Activated T-cell treated with anti-CD3 and anti-CD28 coated beads, Interleukin-2, amount 50 U/mL, for 4 hours (primary cell): Measurements from ENCODE around the gene FAM81A. TPM values are rescaled to one million over a fixed set of nuclear protein-coding genes. Genes with fewer than 3 reads are reported as not detected.
A peak's percentile ranks its signal among the peaks of the same experiment; 100 is the strongest.
"Not testable (repeated sequence)": the region's sequence is repeated elsewhere in the genome, so short reads cannot be mapped to it uniquely, and the experiment has no call there.

Experiments
- ATAC-seq, 2 donors: fragments of 200-7000 bp; cut with Tn5 transposase; one replicate each; pipeline ENCODE4 v1.10.0; 2021
- DNase-seq: peaks from one replicate; pipeline ENCODE4 v3.0.0-alpha.2; 2020
- H3K27me3 Mint-ChIP-seq: one replicate; pipeline ENCODE4 v1.8.0; 2021; ENCODE audit warnings: low read depth, mixed read lengths
- H3K36me3 Mint-ChIP-seq: one replicate; pipeline ENCODE4 v1.8.0; 2022; ENCODE audit warnings: mixed read lengths; ENCODE audit not compliant: insufficient read depth
- H3K4me1 Mint-ChIP-seq: one replicate; pipeline ENCODE4 v1.8.0; 2021; ENCODE audit warnings: low read depth, mixed read lengths
- H3K4me3 Mint-ChIP-seq: one replicate; pipeline ENCODE4 v1.8.0; 2021; ENCODE audit warnings: mild to moderate bottlenecking, moderate library complexity, mixed read lengths
- H3K9me3 Mint-ChIP-seq: one replicate; pipeline ENCODE4 v1.8.0; 2021; ENCODE audit warnings: mixed read lengths
- total RNA-seq, 3 donors: library from RNA; stranded (reverse); gene quantifications; one replicate each; pipeline ENCODE4 v1.2.1, GENCODE V29; 2021

Gene FAM81A
- under 1 TPM; 0.08 to 0.81 (median 0.40) TPM for total RNA-seq

DNA sequence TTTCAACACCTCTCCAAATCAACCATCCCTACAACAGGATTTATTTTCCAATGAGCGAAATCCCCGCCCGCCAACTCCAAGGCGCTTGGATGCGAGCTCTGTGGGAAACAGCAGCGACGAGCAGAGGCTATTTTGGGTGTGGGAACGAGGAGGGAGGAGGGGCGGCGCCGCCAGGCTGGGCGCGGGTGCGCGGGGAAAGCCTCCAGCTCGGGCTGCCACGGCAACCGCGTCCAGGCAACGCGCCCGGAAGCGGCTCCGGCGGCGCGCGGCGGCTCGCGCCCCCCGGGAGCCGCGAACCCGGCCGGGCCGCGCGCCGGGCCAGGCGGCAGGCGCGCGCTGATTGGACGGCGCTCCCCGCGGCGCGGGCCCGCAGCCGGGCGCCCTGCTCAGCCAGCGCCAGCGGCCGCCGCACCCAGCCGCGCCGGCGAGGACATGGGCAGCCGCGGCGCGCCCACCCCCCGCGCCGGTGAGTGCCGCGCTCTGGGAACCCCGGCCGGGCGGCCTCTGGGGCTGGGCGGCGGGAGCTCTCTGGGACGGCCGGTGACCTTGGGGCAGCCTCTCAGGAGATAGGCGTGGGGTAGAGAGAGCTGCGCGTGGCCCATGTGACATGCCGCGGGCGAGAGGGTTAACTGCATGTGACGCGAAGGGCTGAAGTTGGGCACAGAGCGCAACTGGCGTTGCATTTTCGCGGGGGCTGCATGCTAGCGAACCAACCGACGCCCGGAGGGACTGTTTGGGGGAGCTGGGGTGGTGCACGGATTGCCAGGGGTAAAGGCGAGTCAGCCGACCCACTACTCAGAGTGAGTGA lies at the start of gene FAM81A:
Gene FAM81A, plus strand, starts transcription at position 370 of the 808 bp plus-strand sequence. CDS start 20,441 bp downstream, outside the sequence.
- DNase-seq (peak; percentile 6), ATAC-seq (peak; percentile 76 to 80)
- no peaks in the 10 kb centered on the region for H3K36me3 Mint-ChIP-seq
- peaks cover 21% of the 10 kb centered on the region for H3K4me1 Mint-ChIP-seq
- H3K9me3 Mint-ChIP-seq = no peaks in the 10 kb centered on the region
- peaks cover 46% of the 10 kb centered on the region for H3K27me3 Mint-ChIP-seq
- peak within 1 kb of the TSS; percentile 79 for H3K4me3 Mint-ChIP-seq

DNA sequence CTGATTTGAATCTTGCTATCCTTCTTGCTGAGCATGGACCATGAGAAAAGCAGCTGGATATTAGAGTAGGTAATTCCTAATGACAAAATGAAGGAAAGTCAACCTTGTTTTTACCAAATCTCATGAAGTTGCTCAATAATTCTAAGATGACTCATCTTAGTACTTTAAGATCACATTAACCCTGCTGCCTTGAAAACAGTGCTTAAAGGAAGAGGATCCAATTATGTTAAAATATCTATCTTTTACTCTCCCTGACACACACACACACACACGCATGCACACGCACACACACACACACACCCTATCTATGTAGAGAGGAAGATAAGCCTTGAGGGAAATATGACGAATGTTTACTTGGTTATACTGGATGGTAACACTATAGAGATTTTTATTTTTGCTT lies 49.3 kb upstream of the FAM81A start:
- H3K4me3 Mint-ChIP-seq = no peak overlapping the region
- H3K9me3 Mint-ChIP-seq = no peaks in the 10 kb centered on the region
- H3K36me3 Mint-ChIP-seq = no peaks in the 10 kb centered on the region
- H3K4me1 Mint-ChIP-seq = peaks cover 5% of the 10 kb centered on the region
- H3K27me3 Mint-ChIP-seq = no peaks in the 10 kb centered on the region
- ATAC-seq (no peak), DNase-seq (no peak)

DNA sequence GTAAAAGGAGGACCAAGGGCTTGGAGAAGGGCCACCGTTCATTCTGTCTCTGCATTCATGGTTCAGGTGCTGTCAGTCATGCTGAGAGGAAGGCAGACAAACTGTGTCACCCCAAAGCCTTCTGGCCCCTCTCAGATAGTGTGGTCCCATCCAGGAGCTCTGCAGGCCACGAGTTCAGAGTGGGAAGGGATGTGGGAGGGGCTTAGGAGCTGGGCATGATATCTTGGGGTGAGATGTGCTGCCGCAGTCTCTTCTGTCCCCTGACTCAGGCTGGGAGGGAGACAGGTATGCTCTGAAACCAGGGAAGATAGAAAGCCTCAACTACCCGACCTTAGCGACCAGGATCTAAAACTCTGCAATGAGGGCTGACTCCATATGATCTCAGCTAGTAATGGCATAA lies 45.7 kb upstream of the FAM81A start:
- Mint-ChIP-seq H3K9me3 (no peaks in the 10 kb centered on the region), H3K4me1 (peaks cover 1% of the 10 kb centered on the region), H3K36me3 (no peaks in the 10 kb centered on the region), H3K27me3 (peaks cover 9% of the 10 kb centered on the region), H3K4me3 (no peak overlapping the region)
- ATAC-seq = no peak
- DNase-seq = no peak

DNA sequence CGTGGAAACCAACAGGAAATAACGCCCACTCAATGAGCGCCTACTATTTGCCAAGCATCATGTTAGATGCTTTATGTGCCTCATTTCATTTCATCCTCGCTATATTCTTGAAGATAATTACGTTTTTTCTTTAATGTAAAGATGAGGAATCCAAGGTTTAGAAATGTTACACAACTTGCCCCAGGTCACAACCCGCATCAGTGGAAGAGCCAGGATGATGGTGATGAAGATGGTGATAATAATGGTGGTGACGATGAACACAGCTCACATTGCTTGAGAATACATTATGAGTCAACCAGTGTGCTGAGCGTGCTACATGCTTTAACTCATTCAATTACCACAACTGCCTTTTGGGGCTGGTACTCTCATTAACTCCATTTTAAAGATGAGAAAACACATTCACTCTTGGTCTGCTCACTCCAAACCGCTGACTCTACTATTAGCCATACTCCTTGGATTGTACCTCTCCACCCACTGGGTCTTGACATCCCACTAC lies 43.8 kb upstream of the FAM81A start:
- H3K4me3 Mint-ChIP-seq = no peak overlapping the region
- ATAC-seq = no peak
- H3K4me1 Mint-ChIP-seq = peaks cover 1% of the 10 kb centered on the region
- no peak for DNase-seq
- peaks cover 13% of the 10 kb centered on the region for H3K27me3 Mint-ChIP-seq
- no peaks in the 10 kb centered on the region for H3K9me3 Mint-ChIP-seq
- no peaks in the 10 kb centered on the region for H3K36me3 Mint-ChIP-seq

DNA sequence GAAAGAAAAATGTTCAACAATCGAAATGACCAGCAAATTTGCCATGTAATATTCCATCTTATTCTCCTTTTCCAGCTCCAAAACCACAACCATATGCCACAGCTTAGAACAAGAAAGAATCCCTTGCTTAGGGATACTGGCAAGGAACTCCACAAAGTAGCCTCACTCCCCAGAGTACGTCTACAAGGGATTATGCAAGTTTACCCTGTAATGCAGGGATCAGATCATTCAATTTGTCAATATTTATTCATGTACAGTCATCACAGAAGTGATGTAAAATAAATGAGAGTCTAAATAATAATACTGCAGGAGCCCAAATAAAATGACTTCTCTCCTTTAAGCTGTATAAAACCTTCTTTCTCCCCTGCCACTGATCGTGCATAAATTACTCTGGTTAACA lies 41.8 kb upstream of the FAM81A start:
- no peak overlapping the region for H3K4me3 Mint-ChIP-seq

DNA sequence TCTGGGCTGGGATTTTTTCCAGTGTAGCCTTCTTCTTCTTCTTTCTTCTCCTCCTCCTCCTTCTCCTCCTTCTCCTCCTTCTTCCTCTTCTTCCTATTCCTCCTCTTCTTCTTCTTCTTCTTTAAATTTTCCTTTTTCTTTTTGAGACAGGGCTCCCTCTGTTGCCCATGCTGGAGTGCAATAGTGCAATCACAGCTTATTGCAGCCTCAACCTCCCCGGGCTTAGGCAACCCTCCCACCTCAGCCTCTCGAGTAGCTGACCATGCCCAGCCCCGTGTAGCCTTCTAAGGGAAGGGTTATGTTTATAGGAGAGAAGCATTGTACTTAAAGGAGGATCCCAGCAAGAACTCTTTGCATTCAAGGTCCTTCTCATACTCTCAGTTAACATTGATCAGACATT lies 41.3 kb upstream of the FAM81A start:
- H3K36me3 Mint-ChIP-seq = no peaks in the 10 kb centered on the region
- ATAC-seq = no peak
- no peak overlapping the region for H3K4me3 Mint-ChIP-seq
- DNase-seq = no peak
- peaks cover 8% of the 10 kb centered on the region for H3K4me1 Mint-ChIP-seq
- H3K27me3 Mint-ChIP-seq = peaks cover 16% of the 10 kb centered on the region
- no peaks in the 10 kb centered on the region for H3K9me3 Mint-ChIP-seq

More for the DNA sequence above, 41.8 kb upstream of the FAM81A start:
- DNase-seq (no peak), ATAC-seq (no peak)
- no peaks in the 10 kb centered on the region for H3K9me3 Mint-ChIP-seq
- no peaks in the 10 kb centered on the region for H3K36me3 Mint-ChIP-seq
- peaks cover 13% of the 10 kb centered on the region for H3K27me3 Mint-ChIP-seq
- peaks cover 4% of the 10 kb centered on the region for H3K4me1 Mint-ChIP-seq

DNA sequence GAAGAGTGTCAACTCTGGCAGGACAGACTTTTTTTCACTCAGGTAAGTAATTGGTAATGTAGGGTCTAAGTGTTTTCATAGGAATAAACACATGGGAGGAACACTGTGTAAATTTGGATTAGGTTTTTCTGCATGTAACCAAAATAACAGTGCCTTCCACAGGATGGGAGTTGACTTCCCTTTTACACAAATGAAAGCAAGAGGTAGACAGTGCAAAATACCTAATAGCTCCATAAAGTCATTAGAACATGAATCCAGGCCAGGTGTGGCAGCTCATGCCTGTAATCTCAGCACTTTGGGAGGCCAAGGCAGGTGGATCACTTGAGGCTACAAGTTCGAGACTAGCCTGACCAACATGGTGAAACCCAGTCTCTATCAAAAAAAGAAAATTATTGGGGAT lies 39.8 kb upstream of the FAM81A start:
- no peak overlapping the region for H3K4me3 Mint-ChIP-seq
- no peaks in the 10 kb centered on the region for H3K36me3 Mint-ChIP-seq
- peaks cover 16% of the 10 kb centered on the region for H3K27me3 Mint-ChIP-seq

DNA sequence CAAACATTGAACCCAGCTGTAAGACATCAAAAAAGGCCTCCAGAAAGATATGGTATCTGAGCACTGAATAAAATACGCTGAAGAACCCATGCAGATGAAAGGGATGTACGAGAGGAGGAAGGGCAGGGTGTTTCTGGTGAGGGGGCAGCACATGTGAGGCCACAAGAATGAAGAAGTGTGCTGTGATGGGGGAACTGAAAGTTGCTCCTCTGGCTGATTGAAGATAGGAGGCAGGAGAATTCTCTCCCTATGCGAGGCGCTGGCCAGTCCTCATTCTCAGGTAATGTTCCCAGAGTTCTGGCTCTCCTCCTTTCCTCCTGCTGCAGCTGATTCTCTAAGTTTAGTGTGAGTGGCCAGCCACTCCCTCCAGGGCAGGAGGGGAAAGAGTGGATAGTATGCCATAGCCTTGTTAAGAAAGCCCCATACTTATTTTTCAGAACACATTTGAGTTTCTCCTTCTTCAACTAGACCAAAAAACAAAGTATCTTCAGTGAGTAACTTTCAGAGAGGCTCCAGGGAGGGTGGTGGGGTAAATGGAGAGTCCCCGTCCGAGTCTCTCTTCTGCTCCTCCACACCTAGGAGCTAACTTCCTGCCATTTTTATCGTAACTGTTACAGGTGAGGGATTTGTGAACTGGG lies 38.4 kb upstream of the FAM81A start:
- Mint-ChIP-seq H3K27me3 (peaks cover 12% of the 10 kb centered on the region), H3K9me3 (no peaks in the 10 kb centered on the region)

More for the DNA sequence above, 39.8 kb upstream of the FAM81A start:
- H3K4me1 Mint-ChIP-seq = peaks cover 6% of the 10 kb centered on the region
- no peaks in the 10 kb centered on the region for H3K9me3 Mint-ChIP-seq
- DNase-seq (no peak), ATAC-seq (no peak)

DNA sequence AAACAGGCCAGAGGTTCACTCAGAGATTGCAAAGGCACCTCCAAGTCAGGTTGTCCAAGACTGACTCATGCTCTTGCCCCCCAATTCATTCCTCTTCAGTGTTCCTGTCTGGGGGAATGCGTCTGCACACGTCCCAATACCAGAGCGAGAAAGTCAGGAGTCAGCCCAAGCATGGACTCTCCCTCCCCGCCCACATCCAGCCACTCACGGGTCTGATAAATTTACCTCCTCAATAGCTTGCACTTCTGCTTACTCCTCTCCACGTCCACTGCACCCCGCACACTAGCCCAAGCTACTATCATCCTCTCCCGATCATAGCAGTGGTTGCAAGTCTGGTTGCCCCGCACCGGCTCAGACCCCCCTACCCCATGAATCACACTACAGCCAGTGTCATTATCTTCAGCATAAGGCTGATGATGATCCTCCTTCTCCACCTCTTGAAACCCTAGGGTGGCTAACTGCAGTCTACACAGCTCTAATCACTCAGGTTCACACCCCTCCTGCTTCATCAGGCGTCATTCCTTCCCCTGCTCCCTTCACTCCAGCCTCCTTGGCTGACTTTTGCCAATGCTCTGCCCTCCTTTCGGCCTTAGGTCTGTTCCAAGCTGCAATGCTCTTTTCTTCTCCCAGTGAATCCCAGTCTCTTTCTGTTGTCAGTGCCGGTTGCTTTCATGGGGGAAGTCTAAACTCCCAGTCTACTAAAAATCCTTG lies 37.7 kb upstream of the FAM81A start:
- Mint-ChIP-seq H3K27me3 (peaks cover 12% of the 10 kb centered on the region), H3K9me3 (no peaks in the 10 kb centered on the region), H3K36me3 (no peaks in the 10 kb centered on the region)

More for the DNA sequence above, 38.4 kb upstream of the FAM81A start:
- DNase-seq = no peak
- Mint-ChIP-seq H3K4me1 (peaks cover 6% of the 10 kb centered on the region), H3K4me3 (no peak overlapping the region), H3K36me3 (no peaks in the 10 kb centered on the region)
- no peak for ATAC-seq

DNA sequence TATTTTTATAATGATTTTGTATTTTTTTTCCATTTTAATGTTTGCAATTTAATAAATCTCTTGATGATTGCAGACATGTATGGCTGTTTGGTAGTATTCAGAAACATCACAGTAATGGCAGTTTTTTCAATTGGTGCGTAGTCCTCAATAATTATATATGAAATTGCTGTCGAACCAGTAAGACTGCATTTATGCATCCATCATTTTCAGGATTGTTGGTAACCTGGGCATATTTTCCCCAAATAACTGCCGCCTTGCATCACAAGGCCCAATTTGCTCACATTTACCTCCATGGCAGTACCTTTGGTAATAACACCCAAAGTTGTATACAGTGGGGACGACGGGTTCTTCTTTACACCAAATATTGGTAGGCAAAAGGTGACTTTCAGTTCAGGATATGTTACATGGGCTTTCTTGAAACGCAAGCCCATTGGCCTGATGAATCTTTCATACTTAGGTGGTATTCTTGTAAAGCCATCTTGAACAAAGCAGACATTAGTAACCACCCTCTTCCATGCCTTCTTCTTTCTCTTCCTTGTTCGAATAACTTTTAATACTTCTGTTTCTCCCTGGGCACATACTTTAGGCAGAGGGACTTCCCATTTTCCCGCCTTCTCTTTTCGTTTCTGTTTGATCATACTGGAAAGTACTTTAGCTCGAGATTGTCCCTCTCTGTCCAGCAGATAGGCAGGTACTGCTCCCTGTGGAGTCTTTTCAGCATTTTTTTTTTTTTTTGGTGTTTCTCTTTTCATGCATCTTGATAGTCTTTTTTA lies 36.7 kb upstream of the FAM81A start:
- peaks cover 12% of the 10 kb centered on the region for H3K27me3 Mint-ChIP-seq
- not testable (repeated sequence) for DNase-seq, ATAC-seq, H3K4me3 Mint-ChIP-seq, H3K9me3 Mint-ChIP-seq, H3K4me1 Mint-ChIP-seq, H3K36me3 Mint-ChIP-seq

More for the DNA sequence above, 37.7 kb upstream of the FAM81A start:
- Mint-ChIP-seq H3K4me3 (no peak overlapping the region), H3K4me1 (peaks cover 6% of the 10 kb centered on the region)
- ATAC-seq = no peak
- DNase-seq = no peak

DNA sequence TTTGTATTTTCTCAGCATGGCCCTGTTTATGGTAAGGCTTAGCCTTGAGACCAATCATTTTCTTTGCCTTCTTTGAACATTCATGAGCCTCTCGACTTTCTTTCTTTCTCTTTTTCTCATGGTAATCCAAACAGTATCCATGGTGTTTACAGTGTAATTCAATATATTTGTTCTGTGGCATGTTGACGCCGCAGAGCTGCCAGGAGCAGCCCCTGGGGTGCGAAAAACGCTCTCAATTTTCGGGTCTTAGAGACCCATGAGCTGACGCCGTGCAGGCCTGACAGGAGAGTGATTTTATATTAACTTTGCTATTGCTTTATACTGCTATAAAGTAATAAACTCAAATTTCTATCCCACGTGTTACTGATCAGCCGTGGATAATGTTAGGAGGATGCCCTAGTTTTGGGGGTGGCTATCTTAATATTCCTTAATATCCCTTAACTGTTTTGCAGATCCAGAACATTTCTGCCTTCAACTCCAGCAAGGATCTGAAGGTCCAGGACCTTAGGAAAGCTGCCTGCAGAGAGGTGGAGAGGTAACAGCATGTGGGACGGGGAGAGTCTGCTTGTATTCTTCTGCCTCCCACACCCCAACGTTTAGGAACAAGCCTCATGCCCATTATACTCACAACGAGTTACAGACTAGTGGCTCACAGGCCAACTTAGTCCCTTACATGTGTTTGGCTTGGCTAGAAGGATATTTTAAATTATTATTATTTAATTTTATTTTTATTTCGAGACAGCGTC lies 36.0 kb upstream of the FAM81A start:
- H3K36me3 Mint-ChIP-seq = no peaks in the 10 kb centered on the region
- no peak overlapping the region for H3K4me3 Mint-ChIP-seq
- DNase-seq = no peak
- H3K27me3 Mint-ChIP-seq = peaks cover 8% of the 10 kb centered on the region
- no peaks in the 10 kb centered on the region for H3K9me3 Mint-ChIP-seq
- no peak for ATAC-seq
- peaks cover 9% of the 10 kb centered on the region for H3K4me1 Mint-ChIP-seq

DNA sequence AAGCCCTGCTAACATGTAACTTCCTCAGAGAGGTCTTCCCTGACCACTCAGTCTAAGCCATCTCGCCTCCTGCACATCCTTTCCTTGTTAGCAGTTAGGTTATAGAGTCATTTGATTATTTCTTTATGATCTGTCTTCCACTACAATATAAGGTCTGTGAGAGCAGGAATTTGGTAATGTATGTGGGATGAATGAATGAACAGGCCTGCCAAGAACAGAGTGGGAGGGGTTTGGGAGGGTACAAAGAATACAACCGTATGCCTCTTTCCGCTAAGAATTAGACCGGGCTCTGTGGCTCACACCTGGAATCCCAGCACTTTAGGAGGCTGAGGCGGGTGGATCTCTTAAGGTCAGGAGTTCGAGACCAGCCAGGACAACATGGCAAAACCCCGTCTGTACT lies 32.9 kb upstream of the FAM81A start:
- H3K9me3 Mint-ChIP-seq = no peaks in the 10 kb centered on the region
- peaks cover 3% of the 10 kb centered on the region for H3K27me3 Mint-ChIP-seq
- H3K4me1 Mint-ChIP-seq = peaks cover 8% of the 10 kb centered on the region
- ATAC-seq (no peak), DNase-seq (no peak)
- H3K4me3 Mint-ChIP-seq = no peak overlapping the region
- no peaks in the 10 kb centered on the region for H3K36me3 Mint-ChIP-seq

DNA sequence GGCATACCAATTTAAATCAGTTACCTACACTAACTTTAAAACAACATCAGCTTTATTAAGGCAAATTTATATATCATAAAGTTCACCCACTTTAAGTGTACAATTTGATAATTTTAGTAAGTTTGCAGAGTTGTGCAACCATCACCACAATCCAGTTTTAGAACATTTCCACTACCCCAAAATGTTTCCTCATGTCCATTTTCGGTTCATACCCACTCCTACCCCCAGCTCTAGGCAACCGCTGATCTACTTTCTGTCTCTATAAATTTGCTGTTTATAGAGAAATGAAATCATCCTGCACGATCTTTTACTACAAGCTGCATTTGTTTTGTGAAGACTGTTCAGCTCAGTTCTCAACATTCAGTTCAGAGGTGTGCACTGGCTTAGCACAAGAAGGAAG lies 31.5 kb upstream of the FAM81A start:
- no peaks in the 10 kb centered on the region for H3K36me3 Mint-ChIP-seq
- peaks cover 16% of the 10 kb centered on the region for H3K4me1 Mint-ChIP-seq
- ATAC-seq (no peak), DNase-seq (no peak)
- no peaks in the 10 kb centered on the region for H3K9me3 Mint-ChIP-seq
- H3K4me3 Mint-ChIP-seq = no peak overlapping the region
- peaks cover 4% of the 10 kb centered on the region for H3K27me3 Mint-ChIP-seq
